GM23338 (cell line): ENCODE data around the gene AASDH. TPM values are rescaled to one million over a fixed set of nuclear protein-coding genes. Genes with fewer than 3 reads are reported as not detected.

Experiments
- ATAC-seq: fragments of 200-7000 bp; cut with Tn5 transposase; 3 replicates; pipeline ENCODE4 v1.9.1; 2020
- DNase-seq: peaks from one replicate; pipeline ENCODE4 v3.0.0-alpha.2; 2015; ENCODE audit warnings: low spot score
- H2AFZ ChIP-seq: fragments of 200-600 bp; sonication (generic); 2 replicates; pipeline ENCODE4 v1.8.0; 2016; ENCODE audit warnings: antibody characterized with exemption, mild to moderate bottlenecking, moderate library complexity
- H3F3A ChIP-seq: fragments of 200-600 bp; sonication (generic); replicated peaks from 2 replicates; pipeline ENCODE4 v1.8.0; 2017; ENCODE audit warnings: antibody characterized with exemption, mixed run types, low read depth
- H3K27ac ChIP-seq: fragments of 200-600 bp; sonication (generic); 2 replicates; pipeline ENCODE4 v1.6.1; 2016; ENCODE audit warnings: low read depth
- H3K27me3 ChIP-seq: fragments of 200-600 bp; sonication (generic); 2 replicates; pipeline ENCODE4 v1.8.0; 2016; ENCODE audit warnings: mild to moderate bottlenecking, mixed run types, moderate library complexity; ENCODE audit not compliant: insufficient read depth
- H3K36me3 ChIP-seq: fragments of 200-600 bp; sonication (generic); 2 replicates; pipeline ENCODE4 v1.8.0; 2016; ENCODE audit warnings: mild to moderate bottlenecking; ENCODE audit not compliant: insufficient read depth
- H3K4me1 ChIP-seq: fragments of 200-600 bp; sonication (generic); 2 replicates; pipeline ENCODE4 v1.8.0; 2016; ENCODE audit warnings: mild to moderate bottlenecking, moderate library complexity; ENCODE audit not compliant: insufficient read depth
- H3K4me2 ChIP-seq: fragments of 200-600 bp; sonication (generic); 2 replicates; pipeline ENCODE4 v1.7.1; 2017; ENCODE audit warnings: mixed run types
- H3K4me3 ChIP-seq: fragments of 200-600 bp; sonication (generic); 2 replicates; pipeline ENCODE4 v1.6.1; 2016; ENCODE audit warnings: mixed run types
- H3K79me2 ChIP-seq: fragments of 200-600 bp; sonication (generic); replicated peaks from 2 replicates; pipeline ENCODE4 v1.8.0; 2017; ENCODE audit warnings: mild to moderate bottlenecking; ENCODE audit not compliant: insufficient read depth
- H3K9me2 ChIP-seq: fragments of 200-600 bp; sonication (generic); 2 replicates; pipeline ENCODE4 v1.8.0; 2017; ENCODE audit not compliant: insufficient read depth
- H4K20me1 ChIP-seq: fragments of 200-600 bp; sonication (generic); replicated peaks from 2 replicates; pipeline ENCODE4 v1.8.0; 2017; ENCODE audit warnings: mild to moderate bottlenecking; ENCODE audit not compliant: insufficient read depth
- H3K27ac Mint-ChIP-seq: 2 replicates; pipeline ENCODE4 v1.8.0; 2020; ENCODE audit warnings: inconsistent platforms, mild to moderate bottlenecking, moderate library complexity, mixed read lengths
- H3K27me3 Mint-ChIP-seq: 3 replicates; pipeline ENCODE4 v1.8.0; 2022; ENCODE audit warnings: low read depth, mild to moderate bottlenecking, moderate library complexity, mixed read lengths, inconsistent platforms; ENCODE audit not compliant: insufficient read depth, poor library complexity
- H3K36me3 Mint-ChIP-seq: 3 replicates; pipeline ENCODE4 v1.8.0; 2021; ENCODE audit warnings: low read depth, mild to moderate bottlenecking, inconsistent platforms, moderate library complexity, mixed read lengths
- H3K4me1 Mint-ChIP-seq: 3 replicates; pipeline ENCODE4 v1.8.0; 2020; ENCODE audit warnings: mild to moderate bottlenecking, inconsistent platforms, mixed read lengths
- H3K4me3 Mint-ChIP-seq: 3 replicates; pipeline ENCODE4 v1.8.0; 2021; ENCODE audit warnings: moderate library complexity, mild to moderate bottlenecking, inconsistent platforms, mixed read lengths
- H3K9me3 Mint-ChIP-seq: 3 replicates; pipeline ENCODE4 v1.8.0; 2020; ENCODE audit warnings: moderate library complexity, mild to moderate bottlenecking, inconsistent platforms, mixed read lengths
- CREB1 ChIP-seq: fragments of 250-450 bp; sonication (Bioruptor Pico); IDR thresholded peaks from 2 replicates; pipeline ENCODE4 v1.5.0; 2020; ENCODE audit warnings: low read depth, mild to moderate bottlenecking, moderate library complexity
- CTCF ChIP-seq, 2 experiments: fragments of 200-600 bp in 1 of 2; sonication (generic) in 1 of 2; conservative IDR thresholded peaks; 2 replicates each; pipeline versions ENCODE4 v1.5.1 to v1.6.1; 2016 to 2017; ENCODE audit warnings: antibody characterized with exemption in 2 of 2, low read depth in 2 of 2, mild to moderate bottlenecking in 2 of 2, moderate library complexity in 1 of 2
- ETS1 ChIP-seq: IDR thresholded peaks from 2 replicates; pipeline ENCODE4 v1.6.1; 2016; ENCODE audit warnings: antibody characterized with exemption
- EZH2 ChIP-seq: fragments of 200-600 bp; sonication (generic); IDR thresholded peaks from one replicate; pipeline ENCODE4 v1.8.0; 2017; ENCODE audit warnings: antibody characterized with exemption, mild to moderate bottlenecking, low read depth; ENCODE audit not compliant: unreplicated experiment
- EZH2phosphoT487 ChIP-seq: fragments of 200-600 bp; sonication (generic); IDR thresholded peaks from one replicate; pipeline ENCODE4 v1.8.1; 2018; ENCODE audit warnings: antibody characterized with exemption; ENCODE audit not compliant: unreplicated experiment
- JUNB ChIP-seq: IDR thresholded peaks from one replicate; pipeline ENCODE4 v1.6.1; 2016; ENCODE audit warnings: antibody characterized with exemption; ENCODE audit not compliant: unreplicated experiment
- NANOG ChIP-seq: IDR thresholded peaks from 2 replicates; pipeline ENCODE4 v1.6.1; 2016; ENCODE audit warnings: antibody characterized with exemption, borderline replicate concordance
- POLR2AphosphoS5 ChIP-seq: IDR thresholded peaks from 2 replicates; pipeline ENCODE4 v1.6.1; 2016; ENCODE audit warnings: antibody characterized with exemption, low read depth
- REST ChIP-seq: IDR thresholded peaks from one replicate; pipeline ENCODE4 v1.6.1; 2018; ENCODE audit warnings: antibody characterized with exemption; ENCODE audit not compliant: unreplicated experiment
- STAT1 ChIP-seq: IDR thresholded peaks from one replicate; pipeline ENCODE4 v1.6.1; 2016; ENCODE audit warnings: antibody characterized with exemption; ENCODE audit not compliant: unreplicated experiment
- ZNF114 ChIP-seq: fragments of 250-450 bp; sonication (Bioruptor Pico); IDR thresholded peaks from 2 replicates; pipeline ENCODE4 v1.5.0; 2020; ENCODE audit warnings: mild to moderate bottlenecking, moderate library complexity
- ZNF331 ChIP-seq: fragments of 250-450 bp; sonication (Bioruptor Pico); IDR thresholded peaks from 2 replicates; pipeline ENCODE4 v1.5.0; 2020; ENCODE audit warnings: low read depth, mild to moderate bottlenecking, moderate library complexity
- ZNF462 ChIP-seq: fragments of 250-450 bp; sonication (Bioruptor Pico); IDR thresholded peaks from 2 replicates; pipeline ENCODE4 v1.5.0; 2020; ENCODE audit warnings: mild to moderate bottlenecking, moderate library complexity
- polyA plus RNA-seq: library from polyadenylated mRNA; unstranded; fragments of >200 nt; fragmentation: Nextera tagmentation; extraction: Ambion mirVana; gene quantifications from 2 replicates; pipeline ENCODE4 v1.2.1, GENCODE V29; 2016
- total RNA-seq: library from RNA; depleted of rRNA; stranded (reverse); fragments of >200 nt; shearing (Covaris generic); gene quantifications from 2 replicates; pipeline ENCODE4 v1.2.3, GENCODE V29; 2014

AASDH gene
- total and polyA plus RNA-seq, 2 experiments from 2014 or later, result 12.2 to 35.6 TPM

DNA sequence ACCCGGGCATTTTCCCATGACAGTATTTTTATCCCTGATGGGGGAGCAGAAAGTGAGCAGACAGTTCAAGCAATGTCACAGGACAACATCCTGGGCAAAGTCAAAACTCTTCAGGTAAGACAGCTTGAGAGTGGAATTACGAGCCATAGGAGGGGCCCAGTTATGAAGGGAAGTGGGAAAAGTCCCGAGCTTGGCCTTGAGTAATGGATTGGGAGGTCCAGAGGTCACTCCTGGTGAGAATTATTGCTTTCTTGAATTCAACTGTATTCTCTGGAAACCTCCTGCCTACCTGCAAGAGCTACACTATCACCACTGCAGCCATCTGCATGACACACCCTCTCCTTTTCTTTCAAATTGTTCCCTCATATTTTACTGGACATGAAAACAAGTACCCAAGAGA lies 89.1 kb downstream of the AASDH start:
- H3K9me3 Mint-ChIP-seq, result no peaks in the 10 kb centered on the region
- Histone ChIP-seq H3K4me2 (no peak overlapping the region), H3K4me1 (no peaks in the 10 kb centered on the region; the same call in none of the 2 replicates), H3F3A (no peaks in the 10 kb centered on the region), H3K4me3 (no peak overlapping the region), H3K36me3 (no peaks in the 10 kb centered on the region), H2AFZ (no peak overlapping the region), H4K20me1 (no peaks in the 10 kb centered on the region), H3K27ac (no peak overlapping the region), H3K79me2 (no peaks in the 10 kb centered on the region), H3K9me2 (no peaks in the 10 kb centered on the region), H3K27me3 (no peaks in the 10 kb centered on the region)
- H3K4me3 Mint-ChIP-seq, result no peak overlapping the region
- peaks cover 2% of the 10 kb centered on the region for H3K27me3 Mint-ChIP-seq
- no peak for DNase-seq
- TF ChIP-seq ZNF462 (CRISPR knock-in tag) (no peak), STAT1 (no peak), REST (no peak), POLR2AphosphoS5 (no peak), ZNF331 (CRISPR knock-in tag) (no peak), EZH2 (no peak), EZH2phosphoT487 (no peak), ZNF114 (CRISPR knock-in tag) (no peak), CTCF (conservative IDR thresholded peaks at IDR 0.05; ENCODE audit: low read depth in 2 of 2) (no peak), CREB1 (CRISPR knock-in tag) (no peak), ETS1 (no peak), JUNB (no peak), NANOG (no peak)
- no peak overlapping the region for H3K27ac Mint-ChIP-seq
- ATAC-seq, result no peak
- peaks cover 14% of the 10 kb centered on the region for H3K4me1 Mint-ChIP-seq
- H3K36me3 Mint-ChIP-seq, result no peaks in the 10 kb centered on the region
